Motor neuron (in vitro differentiated cells): ENCODE data around the gene P3H2. TPM values are rescaled to one million over a fixed set of nuclear protein-coding genes. Genes with fewer than 3 reads are reported as not detected.
"Not testable (repeated sequence)": the region's sequence is repeated elsewhere in the genome, so short reads cannot be mapped to it uniquely, and the experiment has no call there.

Source experiments
- ATAC-seq, 8 experiments: fragments of 200-7000 bp; cut with Tn5 transposase; replicated peaks in 6 of 8; 2 replicates each; pipeline ENCODE4 v1.8.0; 2021; ENCODE audit warnings: mild to moderate bottlenecking in 8 of 8, moderate library complexity in 8 of 8
- H3K27ac ChIP-seq, 2 donors: fragments of 250-450 bp; sonication (Bioruptor Pico); 2 replicates each; pipeline ENCODE4 v1.9.0; 2021; ENCODE audit warnings: antibody characterized with exemption in 2 of 2, mild to moderate bottlenecking in 2 of 2, moderate library complexity in 1 of 2
- H3K4me1 ChIP-seq, 2 donors: fragments of 250-450 bp; sonication (Bioruptor Pico); replicated peaks in 1 of 2; 2 replicates each; pipeline ENCODE4 v1.6.1; 2021; ENCODE audit warnings: antibody characterized with exemption in 2 of 2, mild to moderate bottlenecking in 2 of 2, moderate library complexity in 1 of 2
- H3K4me3 ChIP-seq, 5 donors: fragments of 250-450 bp; sonication (Bioruptor Pico); 2 replicates each; pipeline ENCODE4 v1.9.0; 2021; ENCODE audit warnings: antibody characterized with exemption in 5 of 5, mild to moderate bottlenecking in 5 of 5, moderate library complexity in 4 of 5
- WGBS, 10 experiments: fragments of 450-650 bp; shearing (Covaris generic); methylation state at CpG; one replicate each; pipeline ENCODE4 v1.0.0; 2022; 5-methylcytosine and 5-hydroxymethylcytosine counted together
- in situ Hi-C, 9 experiments: fragments of 400-800 bp; cut with MboI; loops; one replicate each; pipeline ENCODE4 v1.15.0; 2021; ENCODE audit warnings: low sequenced_read_pairs in 9 of 9, low pct_unique_long_range_greater_than_20kb in 2 of 9; ENCODE audit not compliant: unreplicated experiment in 9 of 9
- total RNA-seq, 8 experiments: library from RNA; unstranded; fragments of 300-600 nt; gene quantifications; 2 replicates each; pipeline versions ENCODE4 v1.2.3 to v1.2.4, GENCODE V29; 2022

Gene P3H2
- total RNA-seq, 8 experiments from 2014 or later, result 0.76 to 58.2 (median 1.5) TPM; not detected in 1

DNA sequence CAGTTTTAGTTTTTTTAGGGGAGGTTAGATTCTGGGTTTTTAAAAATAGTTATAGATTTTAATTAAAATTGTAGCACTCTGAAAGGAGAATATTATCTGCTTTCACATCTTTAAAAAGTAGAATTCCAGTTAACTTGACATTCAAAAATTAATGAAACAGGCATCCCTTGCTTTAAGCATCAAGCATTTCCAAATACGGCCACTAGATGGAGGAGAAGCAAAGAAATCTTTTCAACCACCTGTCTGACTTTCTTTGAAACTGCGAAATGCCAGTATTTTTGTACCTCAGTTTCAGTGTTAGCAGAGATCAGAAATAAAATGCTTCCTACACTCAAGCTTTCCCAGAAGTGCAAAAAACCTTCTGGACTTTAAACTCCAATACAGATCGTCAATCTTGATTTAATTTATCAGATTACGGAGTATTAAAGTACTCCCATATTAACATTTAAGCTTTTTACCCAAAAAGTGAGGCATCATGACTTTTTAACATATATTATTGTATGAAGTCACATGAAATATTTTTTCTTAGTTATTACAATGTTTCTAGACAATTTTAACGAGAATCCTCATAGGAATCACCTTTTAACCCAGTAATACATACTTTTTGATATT lies 153.3 kb downstream of the P3H2 start:
- peak in 1 of 8 experiments; percentile 37 for ATAC-seq
- in situ Hi-C loops, result loop anchor here in 3 of 9 experiments (10.0 to 25.0 kb wide), 5 partner anchors 220 to 720 kb away; partner anchors contain the start of genes CLDN1 (in 1 of the 3) and TMEM207 (in 1 of the 3)
- 10 to 32% (median 26%) methylated on average over 1 to 5 of the region's 5 CpGs for WGBS, 10 experiments
- no peak overlapping the region for H3K4me3 ChIP-seq
- H3K4me1 ChIP-seq, result peaks cover 0 to 3% of the 10 kb centered on the region in 2 donors
- H3K27ac ChIP-seq, result no peak overlapping the region

DNA sequence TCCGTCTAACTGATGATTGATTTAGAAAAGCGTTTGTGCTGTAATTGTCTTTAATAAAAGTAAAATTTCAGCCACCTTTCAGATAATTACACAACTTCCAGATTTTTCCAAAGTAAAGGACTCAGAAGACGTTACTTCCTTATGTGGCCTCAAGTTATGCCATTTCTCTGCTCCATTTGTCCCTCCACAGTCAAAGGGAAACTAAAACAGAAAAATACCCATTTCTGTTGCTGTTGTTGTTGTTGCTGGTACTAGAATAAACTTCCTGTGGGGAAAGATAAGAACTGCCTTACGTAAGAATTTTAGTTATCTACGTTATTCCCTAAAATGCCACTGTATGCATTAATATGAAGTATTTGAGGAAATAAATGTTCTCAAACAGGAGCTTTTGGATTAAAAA lies 153.9 kb downstream of the P3H2 start:
- Histone ChIP-seq H3K4me1 (peaks cover 0 to 3% of the 10 kb centered on the region in 2 donors), H3K4me3 (no peak overlapping the region), H3K27ac (no peak overlapping the region)
- ATAC-seq, result no peak
- 31 to 80% (median 44%) methylated on average over 3 to 5 of the region's 5 CpGs for WGBS, 10 experiments
- in situ Hi-C loops, result loop anchor here in 3 of 9 experiments (10.0 to 25.0 kb wide), 5 partner anchors 220 to 720 kb away; partner anchors contain the start of genes CLDN1 (in 1 of the 3) and TMEM207 (in 1 of the 3)

DNA sequence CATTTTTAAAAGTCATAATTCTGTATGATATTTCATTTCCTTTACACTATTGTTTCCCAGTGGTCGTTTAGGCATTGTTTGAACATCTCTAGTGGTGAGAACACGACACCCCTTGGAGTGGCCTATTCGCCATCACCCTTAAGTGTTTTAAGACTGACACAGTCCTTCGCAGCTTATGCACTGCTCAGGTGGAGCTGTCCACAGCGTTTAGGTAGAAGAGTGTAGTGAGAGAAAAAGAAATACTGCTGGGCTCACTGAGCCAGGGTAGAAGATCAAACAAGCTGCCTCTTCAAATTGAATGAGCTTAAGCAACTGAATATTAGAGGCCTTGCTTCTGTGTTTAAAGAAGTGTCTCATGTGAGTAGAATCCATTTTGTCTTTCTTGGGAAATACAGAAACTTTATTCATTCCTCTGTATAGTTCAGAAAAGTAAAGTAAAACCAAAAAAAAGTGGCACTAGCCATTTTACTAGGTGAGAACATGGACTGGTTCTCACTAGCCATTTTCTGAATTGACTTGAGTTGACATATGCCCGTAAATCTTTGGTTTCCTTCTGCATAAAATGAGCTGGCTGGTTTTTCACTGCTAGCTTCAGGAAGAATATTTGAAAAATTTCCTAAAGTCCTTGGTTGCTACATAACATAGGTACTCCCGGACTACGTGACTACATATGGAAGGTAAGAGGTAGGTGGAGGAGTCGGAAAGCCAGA lies 155.9 kb downstream of the P3H2 start:
- Histone ChIP-seq H3K4me3 (no peak overlapping the region), H3K27ac (no peak overlapping the region), H3K4me1 (peaks cover 3 to 4% of the 10 kb centered on the region in 2 donors)
- 50 to 100% (median 95%) methylated on average over 1 to 7 of the region's 9 CpGs for WGBS, 10 experiments
- in situ Hi-C loops, result loop anchor here in 3 of 9 experiments (10.0 to 25.0 kb wide), 5 partner anchors 223 to 723 kb away; partner anchors contain the start of genes CLDN1 (in 1 of the 3) and TMEM207 (in 1 of the 3)
- no peak for ATAC-seq

DNA sequence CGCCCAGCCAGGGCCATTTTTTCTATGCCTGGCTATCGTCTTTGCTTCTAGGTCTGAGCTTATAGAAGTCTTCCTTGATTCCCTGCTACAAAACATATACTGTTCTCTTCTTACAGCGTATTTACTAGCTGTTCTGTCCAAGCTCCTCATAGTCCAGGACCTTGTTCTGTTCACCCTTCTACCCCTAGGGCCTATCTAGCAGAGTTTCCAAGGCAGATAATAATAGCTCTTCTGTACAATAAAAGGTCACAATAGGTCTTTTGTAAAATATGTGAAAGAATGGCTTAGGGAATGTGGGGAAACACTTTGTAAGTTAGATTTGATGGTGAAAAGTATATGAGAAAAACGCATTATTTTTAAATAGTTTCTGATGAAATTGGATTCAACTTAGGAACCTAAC lies 158.2 kb downstream of the P3H2 start:
- Histone ChIP-seq H3K4me3 (no peak overlapping the region), H3K27ac (no peak overlapping the region), H3K4me1 (peaks cover 3 to 4% of the 10 kb centered on the region in 2 donors)
- WGBS, 10 experiments, result 75 to 100% (median 96%) methylated on average over 1 to 3 of the region's 4 CpGs; no CpG with 5 or more reads in 2 of the 10 experiments
- in situ Hi-C loops, result loop anchor here in 3 of 9 experiments (10.0 to 25.0 kb wide), 5 partner anchors 225 to 725 kb away; partner anchors contain the start of genes CLDN1 (in 1 of the 3) and TMEM207 (in 1 of the 3)
- ATAC-seq, result no peak

DNA sequence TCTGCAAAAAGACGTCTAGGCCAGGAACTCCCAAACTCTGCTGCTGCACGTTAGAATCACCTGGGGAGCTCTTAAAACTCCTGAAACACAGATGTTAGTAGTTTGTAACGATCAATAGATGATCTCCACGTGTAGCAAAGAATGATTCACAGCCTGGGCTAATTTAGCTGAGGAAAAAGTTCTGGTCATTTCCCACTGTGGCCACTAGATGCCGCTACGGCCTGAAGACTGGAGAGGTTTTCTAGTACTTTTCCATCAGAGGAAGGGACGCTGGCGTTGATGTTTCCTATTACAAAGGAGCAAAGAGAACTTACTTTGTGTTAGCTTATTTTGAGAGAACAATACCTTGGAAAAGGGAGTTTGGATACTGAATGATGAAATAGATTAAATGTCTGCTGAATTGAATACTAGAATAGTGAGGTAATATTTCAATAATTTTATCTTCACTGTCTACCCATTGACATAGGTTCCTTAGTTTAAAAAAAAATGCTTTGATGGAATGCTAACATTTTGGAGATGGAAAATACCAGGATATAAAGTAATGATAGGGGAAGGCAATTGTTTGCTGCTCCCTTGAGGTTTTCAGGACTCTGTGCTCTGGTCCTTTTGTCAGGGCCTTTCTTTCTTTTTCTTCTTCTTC lies 159.1 kb downstream of the P3H2 start:
- no peak overlapping the region for H3K4me3 ChIP-seq
- peak; percentile 65 to 86 (median 80) for ATAC-seq
- H3K27ac ChIP-seq, result no peak overlapping the region
- WGBS, 10 experiments, result 0 to 6% (median 0%) methylated on average over 1 to 8 of the region's 8 CpGs; no CpG with 5 or more reads in 2 of the 10 experiments
- in situ Hi-C loops, result loop anchor here in 3 of 9 experiments (10.0 to 25.0 kb wide), 5 partner anchors 226 to 726 kb away; partner anchors contain the start of genes CLDN1 (in 1 of the 3) and TMEM207 (in 1 of the 3)
- peaks cover 3 to 4% of the 10 kb centered on the region in 2 donors for H3K4me1 ChIP-seq

DNA sequence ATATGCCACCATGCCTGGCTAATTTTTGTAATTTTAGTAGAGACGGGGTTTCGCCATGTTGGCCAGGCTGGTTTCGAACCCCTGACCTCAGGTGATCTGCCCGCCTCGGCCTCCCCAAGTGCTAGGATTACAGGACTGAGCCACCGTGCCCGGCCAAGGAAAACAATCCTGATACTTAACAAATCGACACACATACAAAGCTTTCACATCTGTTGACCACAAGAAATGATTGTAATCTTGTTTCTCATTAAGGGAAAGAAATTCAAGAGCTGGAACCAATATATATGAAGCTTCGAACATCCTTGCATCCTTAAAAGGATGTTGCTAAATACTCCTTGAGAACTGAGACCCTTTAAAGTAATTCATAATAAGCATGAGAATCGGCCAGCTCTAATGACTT lies 159.6 kb downstream of the P3H2 start:
- not testable (repeated sequence) for H3K27ac ChIP-seq, H3K4me3 ChIP-seq, H3K4me1 ChIP-seq
- in situ Hi-C loops, result loop anchor here in 3 of 9 experiments (10.0 to 25.0 kb wide), 5 partner anchors 226 to 726 kb away; partner anchors contain the start of genes CLDN1 (in 1 of the 3) and TMEM207 (in 1 of the 3)
- 31 to 86% (median 67%) methylated on average over 1 to 10 of the region's 10 CpGs; no CpG with 5 or more reads in 2 of the 10 experiments for WGBS, 10 experiments
- peak in 2 of 8 experiments; percentile 5 to 14 for ATAC-seq

DNA sequence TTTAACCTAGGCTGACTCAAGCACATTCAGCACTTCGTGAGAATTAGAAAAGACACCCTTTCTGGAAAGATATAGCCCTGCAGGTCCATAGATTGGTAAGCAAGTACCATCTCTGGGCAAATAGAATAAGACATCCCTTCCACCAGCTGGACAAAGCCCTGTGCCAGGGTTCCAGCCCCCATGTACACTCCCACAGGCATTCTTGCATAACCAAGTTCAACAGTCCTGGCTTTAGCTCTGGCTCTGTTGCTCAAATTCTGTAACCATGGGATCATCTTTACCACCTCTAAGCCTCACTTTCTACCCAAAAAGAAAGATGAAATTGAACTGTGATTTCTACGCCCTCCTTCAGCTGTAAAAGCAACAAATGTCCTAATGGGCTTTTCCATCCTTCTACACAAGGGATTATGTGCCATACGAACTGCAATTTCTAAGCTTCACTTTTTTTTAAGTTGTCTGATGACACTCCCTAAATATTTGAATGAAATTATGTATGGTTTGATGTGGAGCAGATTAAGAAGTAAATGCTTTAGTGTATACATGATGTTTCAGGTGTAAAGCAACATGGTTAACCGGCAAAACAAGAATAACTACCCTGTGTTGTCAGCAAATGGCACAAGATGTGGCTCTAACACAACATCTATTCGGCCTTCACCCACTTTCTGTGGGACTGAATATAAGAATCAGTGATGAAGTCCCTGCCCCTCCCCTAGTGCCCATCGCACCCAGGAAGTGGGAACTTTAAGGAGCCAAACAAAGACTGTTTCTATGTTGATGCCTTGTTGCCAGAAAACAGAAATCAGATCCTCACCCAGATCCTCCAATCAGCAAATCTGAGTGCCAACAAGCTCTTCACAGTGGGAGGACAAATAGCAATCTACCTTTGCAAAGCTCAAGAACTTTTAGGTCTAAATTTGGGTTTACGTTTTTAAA lies 165.7 kb downstream of the P3H2 start:
- Histone ChIP-seq H3K27ac (no peak overlapping the region), H3K4me1 (no peaks in the 10 kb centered on the region), H3K4me3 (no peak overlapping the region)
- WGBS, 10 experiments, result 26 to 100% (median 91%) methylated on average over 1 to 6 of the region's 7 CpGs; no CpG with 5 or more reads in 1 of the 10 experiments
- in situ Hi-C loops, result loop anchor here in 2 of 9 experiments (25.0 kb wide), 4 partner anchors 232 to 732 kb away; partner anchors contain the start of gene TMEM207 (in 1 of the 2)
- ATAC-seq, result peak in 1 of 8 experiments; percentile 64

DNA sequence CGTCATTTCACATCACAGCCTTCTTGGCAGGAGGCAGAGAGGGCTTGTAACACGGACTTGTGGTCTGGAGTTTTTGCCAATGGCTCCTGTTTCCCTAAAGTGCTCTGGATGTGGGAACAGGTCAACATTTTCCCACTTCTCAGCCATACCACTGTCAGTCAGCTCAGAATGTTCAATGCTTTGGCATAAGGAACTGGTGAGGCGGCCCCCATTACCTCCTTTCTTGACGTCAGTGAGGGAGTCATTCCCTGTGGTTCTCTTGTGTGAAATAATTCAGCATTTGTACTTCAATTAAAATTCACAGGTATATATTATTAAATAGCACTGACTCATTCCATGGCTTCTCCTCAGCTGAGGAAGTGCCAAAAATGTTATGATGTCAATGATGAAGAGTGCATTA lies 167.1 kb downstream of the P3H2 start:
- Histone ChIP-seq H3K27ac (no peak overlapping the region), H3K4me3 (no peak overlapping the region), H3K4me1 (no peaks in the 10 kb centered on the region)
- in situ Hi-C loops, result loop anchor here in 2 of 9 experiments (25.0 kb wide), 4 partner anchors 234 to 734 kb away; partner anchors contain the start of gene TMEM207 (in 1 of the 2)
- WGBS, 10 experiments, result 0 to 100% (median 82%) methylated on average over 1 to 4 of the region's 4 CpGs
- ATAC-seq, result no peak

DNA sequence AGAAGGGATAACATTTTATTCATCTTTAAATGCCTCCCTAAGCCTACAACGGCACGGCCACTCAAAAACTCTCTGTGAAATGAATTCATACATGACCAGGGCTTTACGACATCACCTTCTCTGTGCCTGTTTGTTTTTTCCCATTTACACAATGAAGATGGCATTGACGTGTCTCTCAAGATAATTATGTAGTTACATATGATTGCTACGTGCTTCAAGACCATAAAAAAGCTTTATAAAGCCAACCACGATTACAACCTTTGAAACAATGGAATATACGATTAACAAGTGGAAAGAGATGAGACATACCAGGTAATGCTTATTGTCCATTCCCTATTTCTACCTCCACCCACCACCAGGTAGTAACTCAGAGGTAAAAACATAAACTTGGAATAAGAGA lies 168.4 kb downstream of the P3H2 start:
- in situ Hi-C loops, result loop anchor here in 2 of 9 experiments (25.0 kb wide), 4 partner anchors 235 to 735 kb away; partner anchors contain the start of gene TMEM207 (in 1 of the 2)
- WGBS, 10 experiments, result 62 to 97% (median 89%) methylated on average over 3 to 7 of the region's 7 CpGs
- H3K4me1 ChIP-seq, result no peaks in the 10 kb centered on the region
- no peak for ATAC-seq
- H3K27ac ChIP-seq, result no peak overlapping the region
- no peak overlapping the region for H3K4me3 ChIP-seq

DNA sequence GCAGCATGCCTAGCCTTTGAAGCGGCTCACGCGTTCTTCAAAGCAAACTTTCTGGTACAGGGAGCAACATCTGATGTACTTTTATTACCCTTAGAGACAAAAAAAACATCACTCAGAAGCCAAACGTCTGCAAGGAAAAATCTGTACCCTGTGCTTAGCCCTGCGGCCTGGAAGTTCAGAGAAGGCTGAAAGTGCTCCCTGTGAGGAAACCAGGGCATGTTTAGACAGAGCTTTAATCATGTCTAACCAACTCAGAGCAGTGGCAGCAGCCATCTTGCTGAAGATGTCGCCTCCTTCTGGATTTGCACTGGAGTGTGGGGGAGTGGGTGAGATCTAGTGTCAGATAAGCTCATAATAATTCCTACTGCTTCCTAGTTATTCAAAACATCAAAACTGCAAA lies 170.4 kb downstream of the P3H2 start:
- no peak for ATAC-seq
- Histone ChIP-seq H3K4me1 (no peaks in the 10 kb centered on the region), H3K4me3 (no peak overlapping the region), H3K27ac (no peak overlapping the region)
- in situ Hi-C loops, result loop anchor here in 2 of 9 experiments (25.0 kb wide), 4 partner anchors 237 to 737 kb away; partner anchors contain the start of gene TMEM207 (in 1 of the 2)
- WGBS, 10 experiments, result 20 to 87% (median 59%) methylated on average over 1 to 6 of the region's 6 CpGs; no CpG with 5 or more reads in 5 of the 10 experiments

DNA sequence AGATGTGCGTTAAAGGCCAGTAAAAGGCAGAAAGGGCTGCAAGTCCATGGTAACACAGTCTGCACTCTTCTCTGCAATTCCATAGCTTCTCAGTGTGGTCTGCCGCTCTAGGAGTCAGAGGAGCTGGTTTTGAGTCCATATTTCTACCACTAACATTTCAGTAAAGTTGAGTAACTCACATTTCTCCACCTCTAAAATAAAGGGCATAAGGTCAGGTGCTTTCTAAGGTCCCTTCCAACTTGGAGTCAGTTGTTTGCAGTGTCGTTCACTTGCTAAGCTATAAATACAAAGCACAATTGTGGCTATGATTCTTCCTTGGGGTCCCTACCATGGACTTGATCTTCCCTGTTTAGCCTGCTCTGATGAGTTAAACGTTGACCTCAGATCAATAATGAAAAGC lies 171.1 kb downstream of the P3H2 start:
- H3K27ac ChIP-seq, result no peak overlapping the region
- H3K4me1 ChIP-seq, result no peaks in the 10 kb centered on the region
- ATAC-seq, result no peak
- in situ Hi-C loops, result loop anchor here in 4 of 9 experiments (10.0 to 25.0 kb wide), 5 partner anchors 212 to 687 kb away; no protein-coding TSS in a partner anchor
- no peak overlapping the region for H3K4me3 ChIP-seq
- 33 to 100% (median 84%) methylated on average over 1 to 4 of the region's 4 CpGs for WGBS, 10 experiments
